Metanephros (tissue), 1 donor: ENCODE results near the gene TRPC5OS. TPM values are rescaled to one million over a fixed set of nuclear protein-coding genes. Genes with fewer than 3 reads are reported as not detected.

Experiments used
- total RNA-seq: library from RNA; depleted of rRNA; stranded (reverse); fragments of >200 nt; gene quantifications from one replicate; pipeline ENCODE4 v1.2.3, GENCODE V29; 2014

The TRPC5OS gene
- not detected for total RNA-seq

DNA sequence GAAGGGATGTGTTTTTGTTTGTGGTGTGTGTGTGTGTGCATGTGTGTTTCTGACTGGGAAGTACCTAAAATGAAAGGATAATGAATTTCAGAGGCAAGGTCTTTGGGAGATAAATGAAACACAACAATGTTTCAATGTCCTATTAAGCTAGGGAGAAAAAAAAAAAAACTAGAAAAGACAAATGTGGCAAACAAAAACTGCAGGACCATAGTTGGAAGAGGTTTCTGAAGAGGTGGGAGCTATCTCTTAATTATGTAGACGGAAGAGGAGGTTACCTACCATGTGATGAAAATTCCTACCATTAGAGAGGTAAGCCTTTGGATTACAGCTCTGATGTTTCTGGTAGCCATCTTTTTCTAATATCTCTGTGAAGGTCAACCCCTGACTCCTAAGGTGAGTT is at the start of gene TRPC5OS:
Gene TRPC5OS (plus strand): TSS at position 301 of the 400 bp plus-strand sequence. CDS start 25,669 bp downstream, outside the sequence.

Other genes starting within 250 kb of the TRPC5OS start
- gene ALG13, start 195.0 kb upstream of the TRPC5OS start, total RNA-seq, result 69.1 TPM
- gene TRPC5, start 206.6 kb downstream of the TRPC5OS start, total RNA-seq, result 0.12 TPM
- gene RTL4, start 206.8 kb downstream of the TRPC5OS start, total RNA-seq, result not detected